Spleen (tissue), 7 donors: ENCODE measurements around the gene PCNX1.
"Not testable (repeated sequence)": the region's sequence is repeated elsewhere in the genome, so short reads cannot be mapped to it uniquely, and the experiment has no call there.

Experiments used
- CTCF ChIP-seq, 11 experiments: fragments of 200-600 bp in 7 of 11; fragments of 450-650 bp in 4 of 11; sonication (generic) in 4 of 11; IDR thresholded peaks in 8 of 11; conservative IDR thresholded peaks in 3 of 11; 1 replicate in 7 of 11; 2 replicates in 4 of 11; pipeline versions ENCODE4 v1.4.0 to v1.8.0; 2016 to 2021; ENCODE audit warnings: antibody characterized with exemption in 11 of 11, inconsistent platforms in 4 of 11, mild to moderate bottlenecking in 1 of 11
- POLR2A ChIP-seq, 3 donors: fragments of 450-650 bp; IDR thresholded peaks; one replicate each; pipeline ENCODE4 v1.5.1; 2017; ENCODE audit warnings: antibody characterized with exemption in 3 of 3, mild to moderate bottlenecking in 1 of 3
- POLR2AphosphoS5 ChIP-seq, 3 donors: sonication (generic); formaldehyde crosslinking; IDR thresholded peaks; one replicate each; pipeline ENCODE4 v1.5.1; 2017; ENCODE audit warnings: antibody characterized with exemption in 3 of 3
- donor health status: DM: no; HTN: no; CAD: no; lungs with moderate emphysema.
- donor health status: DM: no; HTN: no; CAD: no.
- donor health status: DM: no; HTN: no; CAD: no.

- TF ChIP-seq CTCF (IDR thresholded peaks at IDR 0.05 in 8 of 11, conservative IDR thresholded peaks at IDR 0.05 in 3 of 11); POLR2A (IDR thresholded peaks at IDR 0.05); POLR2AphosphoS5 (IDR thresholded peaks at IDR 0.05): not testable (repeated sequence)
Observed at GRCh38 chr14:70875811-70876460, 31.3 kb upstream of the PCNX1 start.
